Stimulated activated CD4-positive, alpha-beta T cell treated with anti-CD3 and anti-CD28 coated beads, Interleukin-12 subunit alpha, Interleukin-12 subunit beta, amount 100 ng/mL, for 24 hours (primary cell): ENCODE results near the gene RSRC2.
"Not testable (repeated sequence)": the region's sequence is repeated elsewhere in the genome, so short reads cannot be mapped to it uniquely, and the experiment has no call there.

Experiments used
- DNase-seq, 2 experiments: peaks; one replicate each; pipeline ENCODE4 v3.0.0-alpha.2; 2020; ENCODE audit warnings: low read depth in 2 of 2

RSRC2 gene

DNA sequence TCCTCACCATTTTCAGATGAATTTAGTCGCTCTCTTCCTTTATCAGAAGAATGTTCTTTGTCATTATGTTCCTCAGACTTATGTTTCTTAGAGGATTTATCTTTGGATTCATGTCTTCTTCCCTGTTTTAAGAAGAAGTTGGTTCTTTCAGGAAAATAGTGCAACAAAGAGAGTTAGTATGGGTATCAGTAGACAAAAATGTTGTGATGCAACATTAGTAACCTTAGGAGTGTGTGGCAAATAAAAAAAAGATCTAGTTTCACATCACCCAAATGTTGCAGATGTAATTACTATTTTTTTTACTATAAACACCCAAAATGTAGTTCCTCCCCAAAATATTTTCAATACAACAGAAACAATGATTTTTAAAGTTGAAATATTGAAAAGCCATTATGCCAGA lies 7.8 kb downstream of the RSRC2 start:
- no peak for DNase-seq

- no peak for DNase-seq
Observed at GRCh38 chr12:122517877-122518276, 8.9 kb downstream of the RSRC2 start.

DNA sequence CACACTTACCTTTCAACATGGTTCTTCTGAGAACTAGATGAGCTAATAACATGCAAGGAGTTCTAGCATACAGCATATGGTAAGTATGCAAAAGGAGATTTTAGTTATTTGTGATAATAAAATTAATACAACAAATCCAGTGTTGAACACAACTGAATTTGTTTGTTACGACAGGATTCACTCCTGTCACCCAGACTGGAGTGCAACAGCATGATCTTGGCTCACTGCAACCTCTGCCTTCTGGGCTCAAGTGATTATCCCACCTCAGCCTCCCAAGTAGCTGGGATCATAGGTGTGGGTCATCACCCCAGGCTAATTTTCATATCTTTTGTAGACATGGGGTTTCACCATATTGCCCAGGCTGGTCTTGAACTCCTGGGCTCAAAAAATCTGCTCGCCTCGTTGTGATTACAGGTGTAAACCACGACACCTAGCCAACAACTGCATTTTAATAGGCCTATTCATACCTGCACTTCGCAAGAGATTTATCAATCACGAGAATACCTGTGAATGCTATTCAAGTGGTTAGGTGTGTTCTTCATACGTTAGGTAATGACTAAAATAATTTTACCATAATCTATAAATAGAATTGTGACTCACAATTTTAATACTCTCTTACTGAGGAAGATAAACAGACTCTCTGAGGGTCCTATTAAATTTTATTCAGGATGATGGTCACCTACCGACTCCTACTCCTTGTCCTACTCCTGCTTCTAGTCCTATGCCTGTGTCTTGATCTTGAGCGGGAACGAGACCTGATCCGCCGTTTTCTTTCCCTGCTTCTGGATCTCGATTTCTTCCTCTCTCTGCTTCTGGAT lies 10.0 kb downstream of the RSRC2 start:
- DNase-seq: no peak

GRCh38 chr12:122515275-122515674 lies 11.5 kb downstream of the RSRC2 start:
- DNase-seq: no peak

DNA sequence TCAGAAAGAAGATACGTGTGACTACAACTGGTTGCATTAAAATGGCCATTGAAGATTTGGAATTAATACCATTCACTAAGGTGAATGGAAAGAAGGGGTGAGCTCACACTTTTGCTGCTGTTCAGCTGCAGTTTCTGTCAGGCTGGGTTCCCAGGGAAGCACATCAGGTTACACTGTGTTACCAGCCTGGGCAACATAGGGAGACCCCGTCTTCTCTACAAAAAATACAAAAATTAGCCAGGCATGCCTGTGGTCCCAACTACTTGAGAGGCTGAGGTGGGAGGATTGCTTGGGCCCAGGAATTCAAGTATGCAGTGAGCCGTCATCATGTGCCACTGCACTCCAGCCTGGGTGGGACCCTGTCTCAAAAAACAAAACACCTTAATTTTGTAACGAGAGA lies 13.1 kb downstream of the RSRC2 start:
- no peak for DNase-seq

- DNase-seq: not testable (repeated sequence)
Observed at GRCh38 chr12:122513028-122513427, 13.7 kb downstream of the RSRC2 start.

DNA sequence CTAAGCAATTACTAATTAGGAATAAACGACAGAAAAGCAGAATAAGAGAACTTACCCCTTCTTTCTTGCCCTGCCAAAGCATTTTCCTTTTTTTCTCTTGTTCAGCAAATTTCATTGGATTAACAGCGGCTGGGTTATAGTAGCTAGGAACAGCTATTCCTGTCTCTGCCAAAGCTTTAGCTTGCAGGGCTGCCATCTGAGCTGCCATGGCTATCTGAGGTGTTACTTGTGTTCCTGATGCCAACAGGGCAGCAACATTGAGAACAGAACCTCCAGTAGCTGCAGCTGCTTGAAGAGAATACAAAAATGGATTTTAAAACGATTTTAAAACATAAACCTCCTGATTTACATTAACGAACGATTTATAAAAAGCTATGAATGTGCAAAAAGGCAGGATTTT lies 18.6 kb downstream of the RSRC2 start:
- no peak for DNase-seq

DNA sequence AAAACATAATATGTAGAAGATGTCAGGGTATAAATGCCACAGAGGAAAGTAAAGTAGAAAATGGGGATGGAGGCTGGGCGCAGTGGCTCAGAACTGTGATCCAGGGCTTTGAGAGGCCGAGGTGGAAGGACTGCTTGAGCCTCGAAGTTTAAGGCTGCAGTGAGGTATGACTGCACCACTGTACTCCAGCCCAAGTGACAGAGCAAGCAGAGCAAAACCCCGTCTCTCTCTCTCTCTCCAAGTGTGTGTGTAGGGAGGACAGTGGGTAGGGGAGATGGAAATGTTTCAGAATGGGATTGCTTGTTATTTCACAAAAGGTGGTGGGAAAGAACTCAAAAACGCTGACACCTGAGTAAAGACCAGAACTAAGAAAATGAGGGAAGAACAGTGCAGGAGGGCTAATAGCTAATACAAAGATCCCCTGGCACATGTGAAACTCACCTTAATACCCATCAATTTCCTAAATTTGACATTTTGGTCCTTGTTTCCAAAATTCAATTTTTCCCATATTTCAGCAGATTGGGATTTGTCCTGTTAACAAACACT lies 20.3 kb downstream of the RSRC2 start:
- DNase-seq: no peak

- DNase-seq: no peak
Observed at GRCh38 chr12:122505419-122506051, 21.2 kb downstream of the RSRC2 start.

DNA sequence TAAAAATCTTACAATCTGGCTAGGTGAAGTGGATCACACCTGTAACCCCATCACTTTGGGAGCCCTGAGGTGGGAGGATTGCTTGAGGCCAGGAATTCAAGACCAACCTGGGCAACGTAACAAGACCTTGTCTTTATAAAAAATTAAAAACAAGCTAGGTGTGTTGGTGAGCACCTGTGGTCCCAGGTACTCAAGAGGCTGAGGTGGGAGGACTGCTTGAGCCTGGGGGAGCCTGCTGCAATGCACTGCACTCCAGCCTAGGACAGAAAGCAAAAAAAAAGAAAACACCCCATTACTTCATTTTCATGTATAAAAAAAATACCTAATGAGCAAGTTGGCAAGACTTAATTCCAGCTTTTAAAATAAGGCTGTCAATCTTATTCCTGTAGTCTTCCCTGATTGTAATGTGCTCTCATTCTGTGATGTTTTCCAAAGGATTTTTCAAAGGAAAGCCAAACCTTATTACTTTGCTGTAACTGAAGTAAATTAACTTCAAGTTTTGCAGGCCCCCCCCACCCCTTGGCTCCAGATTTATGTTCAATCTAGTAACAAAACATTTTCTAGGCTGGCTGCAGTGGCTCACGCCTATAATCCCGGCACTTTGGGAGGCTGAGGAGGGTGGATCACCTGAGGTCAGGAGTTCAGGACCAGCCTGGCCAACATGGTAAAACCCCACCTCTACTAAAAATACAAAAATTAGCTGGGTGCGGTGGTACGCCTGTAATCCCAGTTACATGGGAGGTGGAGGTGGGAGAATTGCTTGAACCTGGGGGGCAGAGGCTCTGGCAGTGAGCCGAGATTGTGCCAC lies 22.7 kb downstream of the RSRC2 start:
- DNase-seq: no peak

DNA sequence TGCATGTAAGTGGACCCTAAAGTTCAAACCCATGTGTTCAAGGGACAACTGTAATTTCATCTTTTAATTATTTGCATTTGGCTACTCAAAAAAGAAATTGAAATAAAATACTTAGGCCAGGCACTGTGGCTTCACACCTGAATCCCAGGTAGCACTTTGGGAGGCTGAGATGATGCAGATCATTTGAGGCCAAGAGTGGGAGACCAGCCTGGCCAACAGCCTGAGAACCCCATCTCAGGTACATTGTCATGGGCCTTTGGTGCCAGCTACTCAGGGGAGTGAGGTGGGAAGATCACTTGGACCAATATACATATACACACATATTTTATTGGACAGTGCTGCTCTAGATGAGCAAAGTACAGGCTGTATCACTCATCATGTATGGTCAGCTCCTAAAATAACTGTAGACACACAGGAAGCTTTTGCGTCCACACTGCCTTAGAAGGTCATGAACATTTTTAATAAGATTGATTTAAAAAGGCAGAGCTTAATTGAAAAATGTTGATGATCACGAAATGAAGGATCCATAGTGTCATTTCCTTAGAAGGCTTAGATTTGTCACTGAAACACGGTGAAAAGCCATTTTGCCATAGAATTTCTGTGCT lies 23.5 kb downstream of the RSRC2 start:
- DNase-seq: no peak

GRCh38 chr12:122501489-122501989 lies 25.2 kb downstream of the RSRC2 start:
- no peak for DNase-seq

- peak; percentile 95 to 97 for DNase-seq
Observed at GRCh38 chr12:122500685-122501488, 25.8 kb downstream of the RSRC2 start, which contains the start of gene ZCCHC8. TSS of gene ZCCHC8 (minus strand) at chr12:122500932. CDS start at chr12:122500840, 92 bp downstream.

DNA sequence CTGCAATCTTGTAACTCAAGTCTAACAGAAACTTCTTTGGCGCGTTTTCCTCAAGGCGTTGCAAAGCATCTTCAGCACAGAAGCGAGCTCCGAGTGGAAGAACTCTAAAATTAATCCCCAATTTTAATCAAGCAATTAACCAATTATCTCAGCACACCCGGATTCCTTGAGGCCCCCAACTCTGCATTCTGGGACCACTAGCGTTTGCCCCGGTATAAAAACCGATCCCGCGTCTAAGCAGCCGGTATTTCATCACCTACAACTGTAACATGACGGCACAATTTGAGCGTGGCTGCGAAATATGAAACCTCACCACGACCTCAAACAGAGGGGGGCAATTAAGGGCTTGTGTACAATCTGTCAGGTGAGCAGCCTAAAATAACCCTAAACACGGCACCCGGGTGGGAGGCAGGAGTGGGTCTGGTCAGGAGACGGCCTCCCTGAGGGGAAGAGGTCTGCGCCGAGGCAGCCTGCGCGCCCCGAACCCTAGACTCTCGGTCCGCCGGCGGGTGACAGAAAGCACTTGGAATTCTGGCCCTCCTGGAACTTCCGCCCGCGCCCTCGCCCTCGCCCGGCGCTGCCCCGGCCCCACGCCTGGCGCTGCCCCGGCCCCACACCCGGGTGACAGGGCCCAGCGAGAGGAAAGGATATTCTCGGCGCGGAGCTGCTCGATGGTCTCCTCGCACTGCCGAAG lies 26.6 kb downstream of the RSRC2 start:
- peak in 1 of 2 experiments; percentile 25 for DNase-seq

DNA sequence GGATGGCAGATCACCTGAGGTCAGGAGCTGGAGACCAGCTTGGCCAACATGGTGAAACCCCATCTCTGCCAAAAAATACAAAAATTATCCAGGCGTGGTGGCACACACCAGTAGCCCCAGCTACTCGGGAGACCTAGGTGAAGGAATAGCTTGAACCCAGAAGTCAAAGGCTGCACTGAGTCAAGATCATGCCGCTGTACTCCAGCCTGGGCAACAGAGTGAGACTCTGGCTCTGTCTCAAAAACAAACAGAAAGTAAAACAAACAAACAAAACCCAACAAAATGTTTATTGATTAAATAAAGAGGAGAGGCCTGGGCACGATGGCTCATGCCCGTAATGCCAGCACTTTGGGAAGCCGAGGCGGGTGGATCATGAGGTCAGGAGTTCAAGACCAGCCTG lies 31.5 kb downstream of the RSRC2 start:
- no peak for DNase-seq

- DNase-seq: not testable (repeated sequence)
Observed at GRCh38 chr12:122493222-122493621, 33.5 kb downstream of the RSRC2 start.

DNA sequence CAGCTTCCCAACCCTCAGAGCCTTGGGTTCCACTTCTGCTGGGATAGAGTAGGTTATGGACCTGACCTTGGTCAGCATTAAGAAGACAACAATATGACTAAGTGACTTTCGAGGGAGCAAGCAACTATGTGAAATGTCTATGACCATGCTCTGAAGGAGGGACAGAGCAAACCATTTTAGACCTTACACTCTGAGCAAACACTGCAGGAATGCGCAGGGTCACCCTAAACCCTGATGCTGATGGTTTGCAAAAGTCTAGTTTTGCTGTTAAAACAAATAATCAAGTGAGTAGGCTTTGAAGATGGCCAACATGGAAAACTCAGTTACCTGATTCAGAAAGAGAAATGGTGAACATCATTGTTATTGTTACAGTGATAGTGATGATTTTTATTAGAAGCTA lies 34.7 kb downstream of the RSRC2 start:
- no peak for DNase-seq

DNA sequence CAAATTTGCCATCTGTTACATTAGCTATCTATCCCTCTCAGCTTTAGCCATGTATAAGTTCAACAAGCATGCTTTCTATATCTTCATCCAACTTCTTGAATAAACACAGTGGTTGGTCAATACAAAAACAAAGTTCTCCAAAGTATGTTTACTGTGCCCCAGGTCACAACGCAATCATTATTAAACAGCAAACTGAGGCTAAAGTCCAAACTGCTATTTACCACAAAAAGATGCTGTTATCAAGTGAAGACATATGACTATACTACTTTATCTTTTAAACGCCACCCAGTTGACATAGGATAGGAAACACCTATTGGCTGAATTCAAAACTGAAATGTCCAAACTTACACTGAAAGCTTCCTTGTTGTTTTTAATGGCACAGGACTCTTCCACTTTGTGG lies 37.7 kb downstream of the RSRC2 start:
- DNase-seq: no peak

- not testable (repeated sequence) for DNase-seq
Observed at GRCh38 chr12:122487807-122488206, 38.9 kb downstream of the RSRC2 start.

DNA sequence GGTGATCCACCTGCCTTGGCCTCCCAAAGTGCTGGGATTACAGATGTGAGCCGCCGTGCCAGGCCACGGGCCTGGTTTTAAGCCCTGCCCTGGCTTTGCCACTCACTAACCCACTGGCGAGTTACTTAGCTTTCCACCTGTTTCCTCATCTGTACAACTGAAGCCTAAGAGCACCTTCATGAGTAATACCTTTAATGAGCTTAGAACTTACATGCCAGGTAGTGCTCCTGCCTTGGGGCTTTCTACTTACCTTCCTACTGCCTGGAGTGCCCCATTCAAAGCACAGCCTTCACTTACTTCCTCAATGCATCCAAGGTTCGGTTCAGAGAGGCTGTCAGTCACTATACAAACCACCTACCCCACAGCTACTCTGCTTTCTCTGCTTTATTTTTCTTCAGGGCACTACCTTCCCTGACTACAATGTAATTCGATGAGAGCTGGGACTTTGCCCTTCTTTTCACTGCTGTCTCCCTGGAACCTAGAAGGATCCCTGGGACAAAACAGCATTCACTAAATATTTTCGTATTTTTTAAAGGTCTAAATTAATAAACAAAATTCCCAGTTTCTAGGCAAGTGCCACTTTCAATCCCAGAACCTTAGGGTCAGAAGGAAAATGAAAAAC lies 39.8 kb downstream of the RSRC2 start:
- DNase-seq: no peak
